Neuronal stem cell (in vitro differentiated cells): Measurements from ENCODE around the gene GTF2A2.
"Not testable (repeated sequence)": the region's sequence is repeated elsewhere in the genome, so short reads cannot be mapped to it uniquely, and the experiment has no call there.

Experiments used
- DNase-seq: peaks from one replicate; pipeline ENCODE4 v3.0.0-alpha.2; 2013; ENCODE audit warnings: low spot score
- H2AFZ ChIP-seq: one replicate; pipeline ENCODE4 v1.6.1; 2013; ENCODE audit warnings: mild to moderate bottlenecking, low read length, inconsistent platforms
- H2AK5ac ChIP-seq: 2 replicates; pipeline ENCODE4 v1.6.1; 2013; ENCODE audit warnings: low read depth, mild to moderate bottlenecking, inconsistent platforms, low read length, moderate library complexity, mixed read lengths
- H2BK120ac ChIP-seq: 2 replicates; pipeline ENCODE4 v1.6.1; 2013; ENCODE audit warnings: low read depth, mild to moderate bottlenecking, inconsistent platforms, low read length, moderate library complexity, mixed read lengths
- H2BK12ac ChIP-seq: one replicate; pipeline ENCODE4 v1.6.1; 2013; ENCODE audit warnings: low read length, inconsistent platforms
- H2BK15ac ChIP-seq: 2 replicates; pipeline ENCODE4 v1.6.1; 2013; ENCODE audit warnings: mild to moderate bottlenecking, low read length, inconsistent platforms, mixed read lengths
- H2BK5ac ChIP-seq: one replicate; pipeline ENCODE4 v1.6.1; 2013; ENCODE audit warnings: inconsistent platforms, mild to moderate bottlenecking, low read length, moderate library complexity
- H3K14ac ChIP-seq: one replicate; pipeline ENCODE4 v1.6.1; 2013; ENCODE audit warnings: low read length, inconsistent platforms
- H3K18ac ChIP-seq: 2 replicates; pipeline ENCODE4 v1.6.1; 2013; ENCODE audit warnings: low read length, inconsistent platforms
- H3K23ac ChIP-seq: 2 replicates; pipeline ENCODE4 v1.6.1; 2013; ENCODE audit warnings: low read depth, mild to moderate bottlenecking, mixed read lengths, low read length, inconsistent platforms; ENCODE audit not compliant: poor library complexity
- H3K27ac ChIP-seq: replicated peaks from 3 replicates; pipeline ENCODE4 v1.5.1; 2013; ENCODE audit warnings: low read length, inconsistent platforms
- H3K27me3 ChIP-seq, 3 experiments: 2 replicates each; pipeline ENCODE4 v1.6.1; 2013; ENCODE audit warnings: low read length in 3 of 3, mild to moderate bottlenecking in 2 of 3, inconsistent platforms in 1 of 3, low read depth in 1 of 3, mixed read lengths in 1 of 3, moderate library complexity in 1 of 3; ENCODE audit not compliant: control insufficient read depth in 3 of 3, insufficient read depth in 3 of 3
- H3K36me3 ChIP-seq, 2 donors: replicated peaks in 1 of 2; 2 replicates each; pipeline ENCODE4 v1.6.1; 2013; ENCODE audit warnings: low read length in 2 of 2; ENCODE audit not compliant: control insufficient read depth in 2 of 2, insufficient read depth in 2 of 2
- H3K4ac ChIP-seq: 2 replicates; pipeline ENCODE4 v1.6.1; 2013; ENCODE audit warnings: inconsistent platforms, mild to moderate bottlenecking, low read length, moderate library complexity
- H3K4me1 ChIP-seq, 2 donors: 1 replicate in 1 of 2; 2 replicates in 1 of 2; pipeline ENCODE4 v1.6.1; 2013; ENCODE audit warnings: low read length in 2 of 2, low read depth in 1 of 2; ENCODE audit not compliant: control insufficient read depth in 2 of 2, insufficient read depth in 1 of 2
- H3K4me2 ChIP-seq: one replicate; pipeline ENCODE4 v1.6.1; 2013; ENCODE audit warnings: mild to moderate bottlenecking, low read length, inconsistent platforms; ENCODE audit not compliant: insufficient read depth, poor library complexity, severe bottlenecking
- H3K4me3 ChIP-seq, 2 donors: 2 replicates each; pipeline ENCODE4 v1.5.1; 2013; ENCODE audit warnings: low read length in 2 of 2, mild to moderate bottlenecking in 2 of 2, inconsistent platforms in 1 of 2, moderate library complexity in 1 of 2
- H3K79me1 ChIP-seq: one replicate; pipeline ENCODE4 v1.6.1; 2013; ENCODE audit warnings: low read depth, mild to moderate bottlenecking, inconsistent platforms, low read length, moderate library complexity
- H3K9ac ChIP-seq: one replicate; pipeline ENCODE4 v1.6.1; 2013; ENCODE audit warnings: mild to moderate bottlenecking, low read depth, low read length, inconsistent platforms; ENCODE audit not compliant: poor library complexity
- H3K9me3 ChIP-seq, 2 donors: replicated peaks in 1 of 2; 2 replicates each; pipeline versions ENCODE3 to v1.6.1; 2013; ENCODE audit warnings: low read length in 2 of 2, mild to moderate bottlenecking in 2 of 2, inconsistent platforms in 1 of 2, low read depth in 1 of 2, mixed read lengths in 1 of 2, moderate library complexity in 1 of 2; ENCODE audit not compliant: control insufficient read depth in 2 of 2, insufficient read depth in 1 of 2
- H4K8ac ChIP-seq: one replicate; pipeline ENCODE4 v1.6.1; 2013; ENCODE audit warnings: low read depth, mild to moderate bottlenecking, inconsistent platforms, low read length, moderate library complexity
- H4K91ac ChIP-seq: one replicate; pipeline ENCODE4 v1.6.1; 2013; ENCODE audit warnings: low read length, low read depth, mild to moderate bottlenecking, inconsistent platforms; ENCODE audit not compliant: poor library complexity
- WGBS, 2 donors: extraction: QIAGEN DNeasy Blood & Tissue Kit; methylation state at CpG; one replicate each; pipeline ENCODE4 v1.1.7; 2013; ENCODE audit warnings: missing lambda C conversion rate in 2 of 2, mixed read lengths in 1 of 2; ENCODE audit not compliant: insufficient read length in 2 of 2, insufficient replicate concordance in 1 of 2; ENCODE audit errors: extremely low coverage in 2 of 2; 5-methylcytosine and 5-hydroxymethylcytosine counted together

The GTF2A2 gene

DNA sequence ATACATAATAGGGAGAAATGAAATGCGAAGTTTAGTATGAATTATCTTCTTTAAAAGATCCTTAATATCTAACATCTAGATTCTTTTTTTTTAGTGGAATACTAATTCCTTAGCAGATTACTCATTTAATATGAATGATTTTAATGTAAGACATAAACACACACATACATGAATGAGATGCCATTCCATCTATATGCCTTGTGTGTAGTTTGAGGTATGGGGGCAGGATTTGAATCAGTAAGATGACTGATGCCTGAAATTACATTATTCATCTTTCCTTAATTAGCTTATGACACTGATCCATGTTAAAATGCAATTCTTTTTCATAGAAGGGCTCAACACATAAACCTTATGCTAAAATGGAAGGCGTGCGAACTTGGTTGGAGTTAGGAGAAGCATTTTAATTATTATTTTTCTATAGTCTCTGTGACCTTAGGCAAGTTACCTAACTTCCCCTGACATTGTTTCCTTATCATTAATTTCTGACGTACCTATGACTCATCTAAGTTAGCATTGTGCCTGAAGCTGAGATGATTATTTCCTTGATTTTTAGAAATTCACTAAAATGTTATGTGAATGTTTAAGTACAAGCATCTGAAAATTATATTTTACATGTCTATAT lies 42.6 kb upstream of the GTF2A2 start:
- Histone ChIP-seq H3K79me1 (no peaks in the 10 kb centered on the region), H2BK12ac (no peak overlapping the region), H3K27ac (no peak overlapping the region), H2BK15ac (no peak overlapping the region), H2AFZ (no peak overlapping the region), H3K4me2 (no peak overlapping the region), H3K9me3 (no peaks in the 10 kb centered on the region), H4K91ac (no peak overlapping the region), H3K4me1 (no peaks in the 10 kb centered on the region), H3K27me3 (no peaks in the 10 kb centered on the region), H3K36me3 (no peaks in the 10 kb centered on the region), H4K8ac (no peak overlapping the region), H2BK120ac (no peak overlapping the region), H3K4me3 (no peak overlapping the region), H2AK5ac (no peak overlapping the region), H2BK5ac (no peak overlapping the region), H3K9ac (no peak overlapping the region), H3K14ac (no peak overlapping the region), H3K18ac (no peak overlapping the region), H3K23ac (no peak overlapping the region), H3K4ac (no peak overlapping the region)
- WGBS, 2 donors = no CpG with 5 or more reads among the region's 4 CpGs
- DNase-seq = no peak

DNA sequence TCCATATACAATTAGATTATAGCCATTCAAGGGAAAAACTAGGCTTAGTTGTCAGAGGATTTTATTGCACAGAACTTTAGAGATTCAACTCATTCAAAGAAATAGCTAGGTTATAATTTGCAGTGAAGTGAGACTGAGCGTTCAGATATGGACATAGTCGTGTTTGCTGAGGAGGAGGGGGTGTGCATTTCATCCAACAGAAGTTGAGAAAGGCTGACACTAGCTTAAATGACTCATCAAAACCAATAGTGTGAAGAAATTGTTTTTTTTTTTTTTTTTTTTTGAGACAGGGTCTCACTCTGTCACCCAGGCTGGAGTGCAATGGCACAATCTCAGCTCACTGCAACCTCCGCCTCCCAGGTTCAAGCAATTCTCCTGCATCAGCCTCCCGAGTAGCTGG lies 40.8 kb upstream of the GTF2A2 start:
- H3K23ac ChIP-seq, H3K9ac ChIP-seq, H3K4me3 ChIP-seq, H3K4me1 ChIP-seq, H3K14ac ChIP-seq, H3K36me3 ChIP-seq, H3K18ac ChIP-seq, H3K4me2 ChIP-seq, H2AFZ ChIP-seq, H4K91ac ChIP-seq, H2BK15ac ChIP-seq, H3K79me1 ChIP-seq, H3K27ac ChIP-seq, H4K8ac ChIP-seq, H3K4ac ChIP-seq, H2BK12ac ChIP-seq, H2BK120ac ChIP-seq, H2BK5ac ChIP-seq, H3K9me3 ChIP-seq, H3K27me3 ChIP-seq, DNase-seq, H2AK5ac ChIP-seq: not testable (repeated sequence)
- no CpG with 5 or more reads among the region's 4 CpGs for WGBS, 2 donors

DNA sequence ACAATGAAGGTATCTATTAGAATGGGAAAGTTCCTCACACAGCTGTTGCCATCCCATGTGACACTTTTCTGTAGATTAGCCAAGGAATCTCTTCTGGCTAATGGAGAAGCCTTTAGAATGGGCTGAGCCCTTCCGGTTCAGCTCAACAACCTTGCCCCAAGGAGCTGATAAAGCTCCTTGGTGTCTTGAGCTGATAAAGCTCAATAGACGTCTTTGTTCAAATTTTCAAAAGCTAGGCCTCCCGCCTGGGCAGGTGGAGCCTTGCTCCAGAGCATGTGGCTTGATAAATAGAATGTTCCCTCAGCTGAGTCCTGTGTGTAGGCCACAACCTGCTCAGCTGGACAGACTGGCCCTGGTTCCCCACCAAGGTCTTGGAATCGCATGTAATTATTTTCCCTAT lies 39.0 kb upstream of the GTF2A2 start:
- H3K4ac ChIP-seq = no peak overlapping the region
- no CpG with 5 or more reads among the region's 4 CpGs for WGBS, 2 donors
- no peaks in the 10 kb centered on the region for H3K36me3 ChIP-seq
- no peak overlapping the region for H2BK120ac ChIP-seq
- no peak overlapping the region for H3K27ac ChIP-seq
- no peak overlapping the region for H3K14ac ChIP-seq
- H3K79me1 ChIP-seq = no peaks in the 10 kb centered on the region
- no peak overlapping the region for H2BK15ac ChIP-seq
- H2AFZ ChIP-seq = peak overlapping the region; percentile 45
- DNase-seq = no peak
- H3K18ac ChIP-seq = no peak overlapping the region
- H2AK5ac ChIP-seq = no peak overlapping the region
- no peak overlapping the region for H2BK5ac ChIP-seq
- H2BK12ac ChIP-seq = no peak overlapping the region
- no peak overlapping the region for H4K91ac ChIP-seq
- H3K4me1 ChIP-seq = no peaks in the 10 kb centered on the region
- H3K9me3 ChIP-seq = no peaks in the 10 kb centered on the region
- no peak overlapping the region for H4K8ac ChIP-seq
- H3K4me3 ChIP-seq = no peak overlapping the region
- no peak overlapping the region for H3K23ac ChIP-seq
- H3K4me2 ChIP-seq = no peak overlapping the region
- no peak overlapping the region for H3K9ac ChIP-seq
- no peaks in the 10 kb centered on the region for H3K27me3 ChIP-seq

DNA sequence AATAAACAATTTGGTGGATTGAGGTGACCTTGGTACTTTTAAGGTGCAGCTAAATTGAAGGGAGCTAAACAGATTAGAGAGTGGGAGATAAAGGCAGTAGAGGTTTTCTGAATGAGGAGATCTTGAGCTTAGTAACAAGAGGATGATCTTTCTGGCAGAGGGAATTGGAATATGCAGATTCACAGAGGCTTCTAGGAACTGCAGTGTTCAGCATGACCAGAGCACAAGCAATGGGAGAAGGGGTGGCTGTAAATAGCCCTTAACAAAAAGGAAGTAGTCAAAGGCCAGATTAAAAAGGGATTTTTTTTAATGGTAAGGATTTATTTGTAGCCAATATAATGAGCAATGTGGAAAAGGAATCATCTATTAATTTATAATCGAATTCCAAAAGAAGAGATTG lies 37.5 kb upstream of the GTF2A2 start:
- Histone ChIP-seq H2BK120ac (no peak overlapping the region), H3K79me1 (no peaks in the 10 kb centered on the region), H3K9ac (no peak overlapping the region), H2AFZ (no peak overlapping the region), H2BK15ac (no peak overlapping the region), H3K27ac (no peak overlapping the region), H3K23ac (no peak overlapping the region), H4K91ac (no peak overlapping the region), H3K18ac (no peak overlapping the region), H3K4me3 (no peak overlapping the region), H3K4me1 (no peaks in the 10 kb centered on the region), H2BK5ac (no peak overlapping the region), H3K4me2 (no peak overlapping the region), H2AK5ac (no peak overlapping the region), H3K14ac (no peak overlapping the region), H2BK12ac (no peak overlapping the region), H3K27me3 (no peaks in the 10 kb centered on the region), H3K9me3 (no peaks in the 10 kb centered on the region), H3K36me3 (no peaks in the 10 kb centered on the region), H3K4ac (no peak overlapping the region), H4K8ac (no peak overlapping the region)
- whole genome bisulfite sequencing, 2 donors = no CpG with 5 or more reads among the region's 1 CpG
- no peak for DNase-seq
